GM19468 (cell line): ENCODE measurements around the gene LIMS1.
"Not testable (repeated sequence)": the region's sequence is repeated elsewhere in the genome, so short reads cannot be mapped to it uniquely, and the experiment has no call there.

Experiments
- ATAC-seq: cut with Tn5 transposase; IDR thresholded peaks from one replicate; pipeline ENCODE4 v1.9.1; 2021; ENCODE audit warnings: mild to moderate bottlenecking, moderate library complexity, moderate number of reproducible peaks; ENCODE audit not compliant: unreplicated experiment; ENCODE audit errors: extremely low read depth

LIMS1 gene

GRCh38 chr2:108653849-108654248, 119.6 kb downstream of the LIMS1 start:
- not testable (repeated sequence) for ATAC-seq

DNA sequence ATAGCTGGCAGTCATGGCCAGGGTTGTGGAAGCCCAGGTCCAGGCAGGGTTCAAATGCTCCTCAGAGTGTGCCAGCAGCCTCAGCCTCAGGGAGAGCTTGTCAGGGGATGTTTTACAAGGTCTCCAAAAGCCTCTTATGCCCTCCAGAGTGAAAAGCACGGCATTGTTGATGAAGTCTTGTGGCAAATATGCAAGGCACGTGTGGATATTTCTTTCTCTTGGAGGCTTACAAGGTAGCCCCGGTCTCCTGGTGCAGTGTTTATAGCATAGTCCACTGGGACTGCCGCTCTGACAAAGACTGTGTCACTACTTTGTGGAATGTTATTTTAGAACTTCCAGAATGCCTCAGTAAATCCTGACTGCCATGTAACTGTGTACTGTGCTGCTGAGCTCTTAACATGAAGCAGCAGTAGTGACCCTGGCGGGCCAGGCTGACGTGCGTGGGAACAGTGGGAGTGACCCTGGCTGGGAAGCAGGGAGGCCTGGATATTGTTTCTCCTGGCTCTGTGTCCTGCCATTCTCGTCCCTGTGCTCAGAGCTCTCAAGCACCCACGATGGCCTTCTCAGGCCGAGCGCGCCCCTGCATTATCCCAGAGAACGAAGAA, 120.4 kb downstream of the LIMS1 start:
- ATAC-seq, result not testable (repeated sequence)

DNA sequence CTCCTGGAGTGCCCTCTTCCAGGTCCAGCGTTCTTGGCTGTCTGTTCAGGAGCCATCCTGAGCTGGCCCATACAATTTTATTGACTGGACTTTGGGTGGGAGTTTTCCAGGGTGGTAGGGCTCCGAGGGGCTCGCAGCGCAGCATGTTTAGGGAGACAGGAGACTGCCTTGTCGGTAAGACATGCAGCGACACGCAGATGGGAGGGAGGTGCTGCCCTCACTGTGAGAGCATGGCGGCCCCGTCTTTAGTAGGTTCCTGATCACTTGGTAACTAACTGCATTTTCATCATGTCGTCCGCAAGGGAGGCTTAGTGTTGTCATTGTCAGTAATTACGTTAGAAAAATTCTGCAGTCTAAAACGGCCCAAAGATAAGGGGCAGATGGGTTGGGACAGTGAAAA, 121.0 kb downstream of the LIMS1 start:
- not testable (repeated sequence) for ATAC-seq

- ATAC-seq, result not testable (repeated sequence)
Observed at GRCh38 chr2:108656282-108656681, 122.0 kb downstream of the LIMS1 start.

DNA sequence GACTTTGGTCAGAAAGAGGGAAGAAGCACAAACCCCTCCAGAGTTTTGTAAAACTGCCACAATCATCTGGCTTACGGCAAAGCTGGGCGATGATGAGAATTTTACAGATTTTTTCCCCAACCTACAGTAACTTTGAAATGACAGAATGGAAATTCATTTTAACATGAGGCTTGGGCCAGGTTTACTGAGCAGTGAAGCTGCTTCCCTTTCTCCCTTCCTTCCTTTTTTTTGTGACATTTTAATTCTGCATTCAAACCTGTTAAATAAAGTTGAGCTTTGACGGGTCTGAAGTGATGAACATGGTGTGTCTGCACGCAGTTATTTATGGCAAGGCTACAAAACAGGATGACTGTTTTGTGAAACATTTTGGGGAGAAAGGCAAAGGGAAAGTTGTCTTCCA, 123.2 kb downstream of the LIMS1 start:
- ATAC-seq, result not testable (repeated sequence)

DNA sequence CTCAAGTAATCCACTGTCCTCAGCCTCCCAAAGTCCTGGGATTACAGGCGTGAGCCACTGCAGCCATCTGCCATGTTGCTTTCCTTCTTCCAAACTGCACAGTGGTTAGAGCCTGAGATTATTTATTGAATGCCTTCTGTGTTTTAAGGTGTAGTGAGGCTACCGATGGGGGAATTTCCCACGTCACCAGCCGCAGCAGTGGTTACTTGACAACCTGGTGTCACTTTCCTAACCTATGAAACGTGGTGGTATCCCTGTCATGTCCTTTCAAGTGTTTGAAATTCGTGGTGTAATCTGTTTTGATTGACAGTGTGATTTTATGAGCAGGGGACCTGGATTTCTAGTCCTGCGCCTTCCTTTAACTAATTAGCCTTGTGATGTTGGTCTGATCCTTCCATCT, 124.3 kb downstream of the LIMS1 start:
- ATAC-seq, result not testable (repeated sequence)

DNA sequence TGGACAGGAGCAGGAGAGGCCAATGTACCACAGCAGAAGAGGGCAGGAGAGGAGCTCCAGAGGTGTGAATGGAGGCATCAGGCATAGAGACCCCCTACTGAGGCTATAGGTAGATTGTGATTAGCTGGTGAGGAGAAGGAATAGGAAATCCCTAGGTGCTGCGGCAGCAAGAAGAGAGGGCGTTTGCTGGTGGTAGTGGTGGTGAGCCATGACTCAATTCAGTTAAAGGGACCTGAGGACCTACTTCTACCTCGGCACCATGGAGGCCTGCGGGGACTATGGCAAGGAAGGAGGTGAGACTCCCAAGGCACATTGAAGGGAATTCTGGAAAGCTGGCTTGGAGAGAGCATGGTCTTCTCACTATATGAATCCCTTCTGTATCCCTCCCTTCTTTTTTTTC, 127.2 kb downstream of the LIMS1 start:
- ATAC-seq, result not testable (repeated sequence)

DNA sequence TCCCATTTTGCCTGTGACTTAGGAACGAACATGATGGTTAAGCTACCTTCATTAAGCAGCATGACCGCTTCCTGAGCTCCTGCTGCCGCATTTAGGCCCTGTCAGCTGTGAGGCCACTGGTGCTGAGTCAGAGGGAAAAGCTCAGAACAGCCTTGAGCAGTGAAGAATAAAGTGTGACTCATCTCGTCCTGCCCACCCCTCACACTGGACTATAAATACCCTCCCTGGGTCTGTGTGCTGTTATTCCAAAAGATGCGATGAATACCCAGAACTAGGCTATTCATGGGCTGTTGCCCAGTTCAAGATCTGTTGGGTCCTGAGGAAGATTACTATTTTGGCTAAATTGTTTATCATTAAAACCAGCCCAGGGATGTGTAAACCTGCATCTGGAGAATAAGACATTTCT, 127.9 kb downstream of the LIMS1 start:
- peak; percentile 97 for ATAC-seq

GRCh38 chr2:108663346-108663745, 129.1 kb downstream of the LIMS1 start:
- not testable (repeated sequence) for ATAC-seq

GRCh38 chr2:108664089-108664488, 129.8 kb downstream of the LIMS1 start:
- not testable (repeated sequence) for ATAC-seq

GRCh38 chr2:108664979-108665378, 130.7 kb downstream of the LIMS1 start:
- not testable (repeated sequence) for ATAC-seq

- ATAC-seq, result not testable (repeated sequence)
Observed at GRCh38 chr2:108665975-108666374, 131.7 kb downstream of the LIMS1 start.

DNA sequence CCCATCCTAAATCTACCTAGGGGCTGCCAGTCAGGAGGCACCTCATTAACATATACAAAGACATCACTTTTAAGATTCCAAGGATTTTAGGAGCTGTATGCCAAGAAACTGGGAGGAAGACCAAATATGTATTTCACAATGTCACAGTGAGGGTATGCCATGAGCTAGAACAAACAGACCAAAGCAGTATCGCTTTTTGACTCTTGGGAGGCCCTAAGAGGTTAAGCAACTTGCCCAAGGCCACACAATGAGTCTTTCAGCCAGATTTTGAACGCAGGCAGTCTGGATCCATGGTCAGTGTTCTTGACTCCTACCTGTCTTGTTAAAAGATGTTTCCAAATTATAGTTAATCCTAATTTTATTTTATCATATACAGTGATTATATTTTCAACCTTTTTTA, 132.9 kb downstream of the LIMS1 start:
- not testable (repeated sequence) for ATAC-seq

DNA sequence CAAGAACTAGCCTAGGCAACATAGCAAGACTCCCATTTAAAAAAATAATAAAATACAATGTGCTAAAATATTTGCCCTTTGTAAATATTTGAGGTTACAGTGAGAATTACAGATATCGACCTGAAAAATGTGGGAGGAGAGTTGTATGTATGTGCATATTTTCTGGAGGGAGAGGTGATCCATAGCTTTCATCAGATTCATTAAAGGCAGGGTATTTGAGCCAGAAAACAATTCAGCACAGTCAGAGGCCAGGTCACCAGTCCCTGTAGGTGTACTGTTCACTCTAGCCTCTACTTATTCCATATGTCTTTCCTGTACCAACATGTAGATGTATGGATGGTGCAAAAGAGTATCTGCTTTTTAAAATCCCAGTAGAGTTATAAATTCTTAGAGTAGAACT, 136.0 kb downstream of the LIMS1 start:
- ATAC-seq, result not testable (repeated sequence)

DNA sequence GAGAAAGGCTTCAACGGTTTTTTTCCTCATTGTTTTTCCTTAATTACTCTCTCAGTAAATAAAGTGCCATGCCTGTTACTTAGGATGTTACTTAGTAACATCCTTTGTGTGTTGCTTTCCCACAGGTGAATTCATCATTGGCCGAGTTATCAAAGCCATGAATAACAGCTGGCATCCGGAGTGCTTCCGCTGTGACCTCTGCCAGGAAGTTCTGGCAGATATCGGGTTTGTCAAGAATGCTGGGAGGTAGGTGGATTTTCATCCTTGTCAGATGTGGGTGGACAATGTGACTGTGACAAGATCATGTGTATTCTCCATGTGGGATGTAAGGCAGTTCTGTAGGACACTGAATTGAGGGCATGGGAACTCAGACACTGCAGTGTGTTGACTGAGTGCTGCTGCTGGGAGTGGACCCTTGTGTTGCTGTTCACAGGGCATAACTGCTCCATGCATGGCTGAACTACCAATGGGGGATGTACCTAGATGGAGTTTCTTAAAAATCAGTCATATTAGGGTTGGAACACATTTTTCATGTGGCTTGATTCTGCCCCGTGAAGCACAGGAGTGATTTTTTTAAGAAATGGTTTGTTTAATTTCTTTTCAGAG, 138.0 kb downstream of the LIMS1 start:
- ATAC-seq, result not testable (repeated sequence)

DNA sequence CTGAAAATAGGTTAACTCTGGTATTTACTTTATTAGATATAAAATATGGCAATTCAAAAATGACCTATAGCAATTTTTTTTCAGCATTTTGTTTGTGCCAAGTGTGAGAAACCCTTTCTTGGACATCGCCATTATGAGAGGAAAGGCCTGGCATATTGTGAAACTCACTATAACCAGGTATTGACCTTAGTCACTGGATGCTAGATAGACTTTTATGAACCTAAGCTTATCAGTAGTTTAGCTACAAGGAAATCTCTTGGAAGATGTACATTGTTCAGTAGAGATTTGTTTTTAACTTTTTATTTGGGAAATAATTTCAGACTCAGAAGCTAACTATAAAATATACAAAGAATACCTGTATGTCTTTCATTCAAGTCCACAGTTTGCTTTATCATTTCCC, 142.3 kb downstream of the LIMS1 start:
- not testable (repeated sequence) for ATAC-seq

DNA sequence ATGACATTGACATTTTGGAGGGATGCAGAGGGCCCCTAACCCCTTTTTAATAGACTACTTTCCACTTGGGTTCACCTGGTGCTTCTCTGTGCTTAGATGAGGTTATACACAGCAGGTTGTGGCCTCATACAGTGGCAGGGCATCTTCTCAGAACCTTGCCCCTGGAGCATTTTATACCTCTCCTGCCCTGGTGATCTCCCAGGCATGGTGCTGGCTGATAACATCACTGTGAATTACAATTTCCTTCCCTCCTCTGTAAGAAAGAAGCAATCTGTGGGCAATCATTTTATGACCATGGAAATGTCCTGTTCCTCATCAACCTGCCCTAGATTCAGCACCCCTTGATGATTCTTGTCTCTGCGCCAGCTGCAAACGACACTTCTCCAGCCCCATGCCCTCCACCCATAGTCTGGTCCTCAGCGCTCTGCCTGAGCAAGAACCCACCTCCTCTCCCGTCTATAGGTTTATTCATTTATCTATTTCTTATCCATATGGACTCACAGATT, 143.0 kb downstream of the LIMS1 start:
- not testable (repeated sequence) for ATAC-seq

DNA sequence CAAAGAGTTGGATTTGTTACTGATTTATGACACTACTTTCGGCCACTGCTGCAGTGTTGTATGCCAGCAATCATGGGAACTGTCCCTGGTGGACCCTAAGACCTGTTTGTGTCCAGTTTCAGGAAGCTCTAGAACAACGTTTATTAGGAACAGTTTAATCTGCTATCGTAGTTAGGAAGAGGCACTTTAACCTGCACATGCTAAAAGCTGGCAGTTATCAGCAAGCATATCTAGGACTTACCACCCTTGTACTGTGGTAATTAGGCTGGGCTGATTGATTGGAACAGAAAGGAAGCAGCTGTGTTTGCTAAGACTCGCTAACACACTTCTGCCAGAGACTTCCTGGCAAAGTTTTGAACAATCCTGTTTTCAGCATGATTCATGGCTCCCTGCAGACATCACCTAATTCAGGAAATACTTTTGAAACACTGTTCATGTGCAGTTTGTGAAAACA, 144.0 kb downstream of the LIMS1 start:
- ATAC-seq, result not testable (repeated sequence)

- not testable (repeated sequence) for ATAC-seq
Observed at GRCh38 chr2:108680805-108681204, 146.5 kb downstream of the LIMS1 start.

GRCh38 chr2:108688818-108689756, 154.8 kb downstream of the LIMS1 start:
- ATAC-seq, result not testable (repeated sequence)
